A375 (cell line): Measurements from ENCODE around the gene GRSF1. TPM values are rescaled to one million over a fixed set of nuclear protein-coding genes. Genes with fewer than 3 reads are reported as not detected.

ENCODE experiments used
- small RNA-seq: library from RNA; depleted of rRNA; stranded (forward); fragments of <200 nt; gene quantifications from one replicate; pipeline ENCODE3, GENCODE V24; 2014
- total RNA-seq: library from RNA; depleted of rRNA; stranded (reverse); fragments of >200 nt; shearing (Covaris generic); gene quantifications from 2 replicates; pipeline ENCODE4 v1.2.3, GENCODE V29; 2014; rRNA removed

GRSF1 gene, protein sequence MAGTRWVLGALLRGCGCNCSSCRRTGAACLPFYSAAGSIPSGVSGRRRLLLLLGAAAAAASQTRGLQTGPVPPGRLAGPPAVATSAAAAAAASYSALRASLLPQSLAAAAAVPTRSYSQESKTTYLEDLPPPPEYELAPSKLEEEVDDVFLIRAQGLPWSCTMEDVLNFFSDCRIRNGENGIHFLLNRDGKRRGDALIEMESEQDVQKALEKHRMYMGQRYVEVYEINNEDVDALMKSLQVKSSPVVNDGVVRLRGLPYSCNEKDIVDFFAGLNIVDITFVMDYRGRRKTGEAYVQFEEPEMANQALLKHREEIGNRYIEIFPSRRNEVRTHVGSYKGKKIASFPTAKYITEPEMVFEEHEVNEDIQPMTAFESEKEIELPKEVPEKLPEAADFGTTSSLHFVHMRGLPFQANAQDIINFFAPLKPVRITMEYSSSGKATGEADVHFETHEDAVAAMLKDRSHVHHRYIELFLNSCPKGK
- 49.3 and 57.9 TPM in 2 replicates for total RNA-seq

DNA sequence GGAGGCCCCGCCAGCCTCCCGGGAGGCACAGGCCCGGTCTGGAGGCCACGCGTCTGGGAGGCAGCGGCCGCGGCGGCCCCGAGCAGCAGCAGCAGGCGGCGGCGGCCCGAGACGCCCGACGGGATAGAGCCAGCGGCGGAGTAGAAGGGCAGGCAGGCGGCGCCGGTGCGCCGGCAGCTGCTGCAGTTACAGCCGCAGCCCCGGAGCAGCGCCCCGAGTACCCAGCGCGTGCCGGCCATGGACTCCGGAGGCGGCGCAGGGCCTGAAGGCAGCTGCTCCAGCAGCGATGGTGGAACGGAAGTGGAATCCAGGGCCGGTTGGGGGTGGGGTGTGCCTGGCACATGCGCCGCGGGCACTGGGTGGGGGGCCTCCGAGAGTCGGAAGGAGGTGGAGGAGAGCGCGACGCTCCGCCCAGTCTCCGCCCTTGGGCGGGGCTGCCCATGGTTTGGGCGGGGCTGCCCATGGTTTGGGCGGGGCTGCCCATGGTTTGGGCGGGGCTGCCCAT is at the start of gene GRSF1:
GRSF1 (minus strand) TSS at position 302 of the 505 bp plus-strand sequence; CDS start at position 239, 63 bp downstream.

Small RNA genes within 50 kb of the gene (small RNA-seq; reads per million reads assigned to genes)
- gene RF00026 (not detected), gene RNU6-891P (not detected)

Other genes starting within 250 kb of the GRSF1 start
- not detected in 2 replicates for gene AMBN, start 247.6 kb downstream of the GRSF1 start, total RNA-seq
- gene ENAM, start 211.1 kb downstream of the GRSF1 start, total RNA-seq: not detected in 2 replicates
- not detected in 2 replicates for gene JCHAIN, start 173.4 kb downstream of the GRSF1 start, total RNA-seq
- gene UTP3, start 151.4 kb downstream of the GRSF1 start, total RNA-seq: 26.1 and 34.2 TPM in 2 replicates
- gene RUFY3, start 117.9 kb downstream of the GRSF1 start, total RNA-seq: 9.7 and 13.2 TPM in 2 replicates
- 4.1 and 5.6 TPM in 2 replicates for gene MOB1B, start 62.5 kb upstream of the GRSF1 start, total RNA-seq
- gene DCK, start 153.8 kb upstream of the GRSF1 start, total RNA-seq: 13.1 and 13.6 TPM in 2 replicates